K562 (cell line): Measurements from ENCODE around the gene MCM5. TPM values are rescaled to one million over a fixed set of nuclear protein-coding genes. Genes with fewer than 3 reads are reported as not detected.

Experiments used
- ATAC-seq: fragments of 200-7000 bp; cut with Tn5 transposase; 3 replicates; pipeline ENCODE4 v1.9.1; 2020; ENCODE audit warnings: moderate library complexity
- BruUV-seq: library from RNA; stranded (reverse); fragments of 400-500 nt; replicated peaks from 2 replicates; lab custom pipeline; 2021; lab: Mats Ljungman, UMichigan
- CTCF ChIA-PET: fragments of 300-600 bp; formaldehyde crosslinking; extraction: SDS; loops from one replicate; lab custom pipeline; 2021; ENCODE audit warnings: low intra/inter-chr PET ratio; lab: Yijun Ruan, JAX
- POLR2A ChIA-PET: fragments of 300-600, 350-650 bp; sonication (Branson Sonifier 250); formaldehyde crosslinking; extraction: SDS; loops from one replicate; lab custom pipeline; 2021; ENCODE audit warnings: antibody characterized with exemption, inconsistent platforms; lab: Yijun Ruan, JAX
- DNase-seq, 4 experiments: peaks; one replicate each; pipeline versions ENCODE4 v3.0.0 to v3.0.0-alpha.2; 2011 to 2018; ENCODE audit warnings: low spot score in 3 of 4, mixed read lengths in 3 of 4; ENCODE audit errors: extremely low read depth in 1 of 4
- FAIRE-seq: peaks from 2 replicates; lab custom pipeline; 2011; peaks lifted over from hg19 to GRCh38; lab: Jason Lieb, UNC
- H2AFZ ChIP-seq: 2 replicates; pipeline ENCODE4 v1.6.0; 2011; ENCODE audit warnings: low read depth, low read length, control low read depth, inconsistent platforms
- H3K27ac ChIP-seq: fragments of 200-600 bp; 3 replicates; pipeline ENCODE4 v1.8.0; 2011; ENCODE audit warnings: low read depth, mild to moderate bottlenecking, control low read depth, inconsistent platforms, low read length, moderate library complexity, mixed read lengths; ENCODE audit errors: extremely low read depth
- H3K27me3 ChIP-seq, 2 experiments: fragments of 300-600 bp in 1 of 2; 2 replicates in 1 of 2; 3 replicates in 1 of 2; pipeline versions ENCODE4 v1.6.0 to v1.8.0; 2011; ENCODE audit warnings: inconsistent platforms in 2 of 2, low read length in 2 of 2, mild to moderate bottlenecking in 1 of 2, mixed read lengths in 1 of 2, moderate library complexity in 1 of 2; ENCODE audit not compliant: control insufficient read depth in 2 of 2, insufficient read depth in 2 of 2
- H3K36me3 ChIP-seq: fragments of 300-600 bp; 3 replicates; pipeline ENCODE4 v1.8.0; 2011; ENCODE audit warnings: mild to moderate bottlenecking, low read length, inconsistent platforms; ENCODE audit not compliant: control insufficient read depth, insufficient read depth
- H3K4me1 ChIP-seq, 2 experiments: fragments of 200-600 bp in 1 of 2; replicated peaks in 1 of 2; 2 replicates in 1 of 2; 3 replicates in 1 of 2; pipeline versions ENCODE4 v1.5.1 to v1.8.0; 2011; ENCODE audit warnings: inconsistent platforms in 2 of 2, low read length in 2 of 2, mild to moderate bottlenecking in 1 of 2, mixed read lengths in 1 of 2, moderate library complexity in 1 of 2; ENCODE audit not compliant: control insufficient read depth in 2 of 2, insufficient read depth in 2 of 2
- H3K4me2 ChIP-seq: 2 replicates; pipeline ENCODE4 v1.6.1; 2011; ENCODE audit warnings: low read length, control low read depth, inconsistent platforms, mixed read lengths; ENCODE audit not compliant: insufficient read depth
- H3K4me3 ChIP-seq: fragments of 200-600 bp; sonication (generic), shearing (Covaris generic); 2 replicates; pipeline ENCODE4 v1.5.1; 2016; ENCODE audit warnings: control low read depth, inconsistent platforms
- H3K79me2 ChIP-seq: fragments of 200-600 bp; 3 replicates; pipeline ENCODE4 v1.8.0; 2011; ENCODE audit warnings: low read length, inconsistent platforms; ENCODE audit not compliant: control insufficient read depth, insufficient read depth
- H3K9ac ChIP-seq, 2 experiments: 2 replicates each; pipeline versions ENCODE4 v1.6.0 to v1.6.1; 2011; ENCODE audit warnings: low read depth in 2 of 2, low read length in 2 of 2, control low read depth in 1 of 2, inconsistent platforms in 1 of 2, mild to moderate bottlenecking in 1 of 2, mixed read lengths in 1 of 2; ENCODE audit not compliant: insufficient read depth in 1 of 2
- H3K9me1 ChIP-seq: one replicate; pipeline ENCODE4 v1.6.0; 2011; ENCODE audit warnings: inconsistent platforms, mild to moderate bottlenecking, low read length, moderate library complexity; ENCODE audit not compliant: control insufficient read depth, insufficient read depth
- H3K9me3 ChIP-seq: replicated peaks from 2 replicates; pipeline ENCODE4 v1.5.1; 2011; ENCODE audit warnings: low read depth, low read length, inconsistent platforms; ENCODE audit not compliant: control insufficient read depth, insufficient read depth
- H4K20me1 ChIP-seq: replicated peaks from 2 replicates; pipeline ENCODE4 v1.6.1; 2011; ENCODE audit warnings: low read length, inconsistent platforms, mixed read lengths; ENCODE audit not compliant: control insufficient read depth, insufficient read depth
- ARNT ChIP-seq, 2 experiments: fragments of 450-650 bp; IDR thresholded peaks; 2 replicates each; pipeline ENCODE4 v1.6.1; 2016; ENCODE audit warnings: mild to moderate bottlenecking in 1 of 2
- BCL6 ChIP-seq: fragments of 250-450 bp; sonication (Bioruptor Pico); IDR thresholded peaks from 2 replicates; pipeline ENCODE4 v1.4.0; 2020
- GABPB2 ChIP-seq: fragments of 250-450 bp; sonication (Bioruptor Pico); conservative IDR thresholded peaks from 2 replicates; pipeline ENCODE4 v1.5.1; 2021; ENCODE audit warnings: mild to moderate bottlenecking
- NRF1 ChIP-seq, 2 experiments: fragments of 450-650 bp; IDR thresholded peaks in 1 of 2; conservative IDR thresholded peaks in 1 of 2; 2 replicates each; pipeline ENCODE4 v1.6.1; 2014; ENCODE audit warnings: mild to moderate bottlenecking in 2 of 2
- POLR3G ChIP-seq: IDR thresholded peaks from 2 replicates; pipeline ENCODE4 v1.6.1; 2011; ENCODE audit not compliant: insufficient read length, insufficient replicate concordance; ENCODE audit errors: extremely low read depth
- RBM17 ChIP-seq: fragments of 200-400 bp; formaldehyde crosslinking; IDR thresholded peaks from 2 replicates; pipeline ENCODE4 v1.6.1; 2017; ENCODE audit warnings: low read depth, mild to moderate bottlenecking, low read length, borderline replicate concordance
- SNAPC5 ChIP-seq: fragments of 250-450 bp; sonication (Bioruptor Pico); IDR thresholded peaks from 2 replicates; pipeline ENCODE4 v1.8.0; 2021; ENCODE audit warnings: moderate library complexity, mild to moderate bottlenecking, inconsistent platforms
- U2AF1 ChIP-seq: fragments of 200-400 bp; formaldehyde crosslinking; optimal IDR thresholded peaks from 2 replicates; pipeline ENCODE3; 2017; ENCODE audit warnings: mild to moderate bottlenecking, low read depth, low read length, moderate library complexity
- WGBS: fragments of 100-300 bp; shearing (Covaris generic); methylation state at CpG from one replicate; pipeline ENCODE4 v1.1.6; 2016; ENCODE audit warnings: low coverage, mixed read lengths; ENCODE audit not compliant: insufficient coverage; ENCODE audit errors: missing lambda C conversion rate; 5-methylcytosine and 5-hydroxymethylcytosine counted together
- in situ Hi-C: fragments of 300-500 bp; cut with MboI; formaldehyde crosslinking; loops from 4 replicates; pipeline ENCODE4 v1.15.0; 2018; ENCODE audit warnings: inconsistent platforms, mixed read lengths
- intact Hi-C: fragments of 100-400 bp; cut with micrococcal nuclease; formaldehyde crosslinking; loops from 2 replicates; pipeline ENCODE4 v1.14.2; 2022
- polyA plus RNA-seq, 8 experiments: library from polyadenylated mRNA; depleted of rRNA in 4 of 8; stranded (reverse) in 5 of 8; unstranded in 3 of 8; fragments of >200 nt; fragmentation: Nextera tagmentation in 2 of 8; fragmentation: Illumina TruSeq in 1 of 8; extraction: Ambion mirVana in 2 of 8; extraction: Trizol in 1 of 8; gene quantifications; 2 replicates each; pipeline versions ENCODE4 v1.2.1 to v1.2.3, GENCODE V29; 2011 to 2014; ENCODE audit warnings: inconsistent platforms in 1 of 8, missing spikeins in 1 of 8
- total RNA-seq, 7 experiments: library from RNA; depleted of rRNA in 6 of 7; stranded (reverse); fragments of >200 nt in 6 of 7; fragmentation: Illumina TruSeq in 2 of 7; extraction: Trizol in 2 of 7; gene quantifications; 2 replicates each; pipeline versions ENCODE4 v1.2.1 to v1.2.3, GENCODE V29; 2011 to 2021; ENCODE audit warnings: low replicate concordance in 1 of 7
- TF ChIP-seq, protein P1 (sequence below): fragments of 250-450 bp; sonication (Bioruptor Pico); IDR thresholded peaks from 2 replicates; pipeline ENCODE4 v1.4.0; 2020

Gene MCM5
- total and polyA plus RNA-seq, 9 of the 15 experiments (the other 6 are each of a cell fraction or from before 2014, with no cell fraction given), result 5.6 to 180 (median 66.1) TPM

- TF ChIP-seq NRF1 (conservative IDR thresholded peaks at IDR 0.05 in 1 of 2, IDR thresholded peaks at IDR 0.05 in 1 of 2) (no peak), GABPB2 (CRISPR knock-in tag) (no peak), BCL6 (CRISPR knock-in tag) (no peak), POLR3G (no peak)
- TF ChIP-seq, protein P1, sequence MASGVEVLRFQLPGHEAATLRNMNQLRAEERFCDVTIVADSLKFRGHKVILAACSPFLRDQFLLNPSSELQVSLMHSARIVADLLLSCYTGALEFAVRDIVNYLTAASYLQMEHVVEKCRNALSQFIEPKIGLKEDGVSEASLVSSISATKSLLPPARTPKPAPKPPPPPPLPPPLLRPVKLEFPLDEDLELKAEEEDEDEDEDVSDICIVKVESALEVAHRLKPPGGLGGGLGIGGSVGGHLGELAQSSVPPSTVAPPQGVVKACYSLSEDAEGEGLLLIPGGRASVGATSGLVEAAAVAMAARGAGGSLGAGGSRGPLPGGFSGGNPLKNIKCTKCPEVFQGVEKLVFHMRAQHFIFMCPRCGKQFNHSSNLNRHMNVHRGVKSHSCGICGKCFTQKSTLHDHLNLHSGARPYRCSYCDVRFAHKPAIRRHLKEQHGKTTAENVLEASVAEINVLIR, result no peak
Measured at GRCh38 chr22:35465109-35465701, 65.3 kb downstream of the MCM5 start (continued).

DNA sequence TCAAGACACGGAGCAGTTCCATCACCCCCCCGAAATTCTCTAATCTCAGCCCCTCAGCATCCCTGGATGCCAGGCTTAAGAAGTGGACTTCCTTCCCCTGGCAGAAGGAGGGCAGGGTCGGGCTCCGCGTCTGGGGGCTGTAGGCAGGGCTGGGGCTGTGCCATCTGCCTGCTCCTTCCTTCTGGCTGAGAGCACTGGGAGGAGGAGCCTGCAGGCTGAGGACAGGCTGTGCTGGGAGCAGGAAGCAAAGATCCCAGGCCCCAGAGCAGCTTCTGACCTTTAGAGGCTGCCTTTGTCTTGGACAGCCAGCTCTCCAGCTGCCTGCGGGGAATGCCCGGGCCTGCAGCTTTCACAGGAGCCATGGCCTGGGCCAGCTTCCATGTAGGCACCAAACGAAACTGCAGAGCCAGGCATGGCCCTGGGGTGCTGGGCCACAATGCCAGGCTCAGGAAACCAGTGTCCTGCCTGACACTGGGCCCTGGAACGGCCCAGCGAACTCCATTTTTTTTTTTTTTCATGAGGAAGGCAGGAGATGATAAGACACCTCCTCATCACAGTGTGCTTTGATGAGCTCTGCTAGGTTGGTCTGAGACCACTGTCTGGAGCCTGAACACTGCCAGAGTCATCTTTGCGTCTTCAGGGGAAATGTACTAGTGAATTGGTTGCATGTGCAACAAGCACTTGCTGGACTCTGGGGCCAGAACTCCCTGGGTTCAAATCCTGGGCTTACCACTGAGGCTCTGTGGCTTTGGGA, 67.9 kb downstream of the MCM5 start:
- no peak overlapping the region for H3K27ac ChIP-seq
- H3K4me2 ChIP-seq, result no peak overlapping the region
- no peak for DNase-seq
- no TSS peak for BruUV-seq
- H3K36me3 ChIP-seq, result no peaks in the 10 kb centered on the region
- ChIA-PET POLR2A (interaction anchor here (0.6 kb wide), 1 partner anchor 36 kb away, joined by 5 read pairs; no protein-coding TSS in a partner anchor), CTCF (no interaction called here)
- no peaks in the 10 kb centered on the region for H3K27me3 ChIP-seq
- peaks cover 2% of the 10 kb centered on the region; the same call in 1 of the 2 replicates for H3K9me3 ChIP-seq
- 10% methylated on average over 7 of the region's 11 CpGs for WGBS
- no peak for FAIRE-seq
- H3K9ac ChIP-seq, result no peak overlapping the region; a peak in 1 of 4 replicates
- H3K9me1 ChIP-seq, result no peaks in the 10 kb centered on the region
- no peaks in the 10 kb centered on the region for H4K20me1 ChIP-seq
- no peak overlapping the region for H2AFZ ChIP-seq
- no peak overlapping the region for H3K4me3 ChIP-seq
- intact Hi-C loops (loop anchor here (10.0 kb wide), 1 partner anchor 113 kb away; no protein-coding TSS in a partner anchor), in situ Hi-C loops (no loop called here)
- no peaks in the 10 kb centered on the region for H3K79me2 ChIP-seq
- H3K4me1 ChIP-seq, result peaks cover 0 to 3% of the 10 kb centered on the region in 2 experiments; a peak in 2 of 5 replicates
- ATAC-seq, result no peak
- no peak for TF ChIP-seq ARNT (IDR thresholded peaks at IDR 0.05)
- no peak for TF ChIP-seq RBM17
- no peak for TF ChIP-seq SNAPC5
- no peak for TF ChIP-seq U2AF1
